OCI-LY3 (cell line): Measurements from ENCODE around the gene ZNF436.

ENCODE experiments used
- CTCF ChIP-seq: fragments of 200-600, 300-600 bp; sonication (generic); IDR thresholded peaks from 2 replicates; pipeline ENCODE4 v1.5.1; 2014; ENCODE audit warnings: antibody characterized with exemption, low read length, low read depth
- EZH2phosphoT487 ChIP-seq: fragments of 200-600 bp; shearing (Covaris generic); IDR thresholded peaks from 2 replicates; pipeline ENCODE4 v1.6.1; 2018; ENCODE audit warnings: antibody characterized with exemption, mixed run types, low read depth

GRCh38 chr1:23331713-23332112 is 37.9 kb downstream of the ZNF436 start:
- TF ChIP-seq CTCF (no peak), EZH2phosphoT487 (no peak)
